Measurements from ENCODE around the gene CAMSAP1. TPM values are rescaled to one million over a fixed set of nuclear protein-coding genes. Genes with fewer than 3 reads are reported as not detected.

The CAMSAP1 gene
- total and polyA plus RNA-seq, 3 donors from 2014 or later: 44.1 to 102 (median 93.7) TPM

GRCh38 chr9:135903786-135904520 lies 3.4 kb downstream of the CAMSAP1 start:
- Histone ChIP-seq H3K36me3 (ENCODE audit: low read depth, missing control alignments) (no peaks in the 10 kb centered on the region), H3K27me3 (no peaks in the 10 kb centered on the region), H3K9me3 (no peaks in the 10 kb centered on the region), H3K4me1 (peaks cover 23% of the 10 kb centered on the region), H3K4me3 (no peak overlapping the region), H3K27ac (no peak overlapping the region)
- WGBS, 2 donors: 87 to 88% methylated on average over 16 of the region's 16 CpGs
- intact Hi-C loops (cut with DNase I; ENCODE audit: low total_unique reads): no loop called here
- no peak for DNase-seq
- no peak for TF ChIP-seq POLR2A (IDR thresholded peaks at IDR 0.05)
- TF ChIP-seq CTCF (IDR thresholded peaks at IDR 0.05): no peak

GRCh38 chr9:135903358-135903656 lies 4.0 kb downstream of the CAMSAP1 start:
- no peak for DNase-seq
- Histone ChIP-seq H3K27ac (no peak overlapping the region), H3K36me3 (ENCODE audit: low read depth, missing control alignments) (no peaks in the 10 kb centered on the region), H3K4me3 (no peak overlapping the region), H3K27me3 (no peaks in the 10 kb centered on the region), H3K9me3 (no peaks in the 10 kb centered on the region), H3K4me1 (peaks cover 17% of the 10 kb centered on the region)
- intact Hi-C loops (cut with DNase I; ENCODE audit: low total_unique reads): no loop called here
- WGBS, 2 donors: 53 to 58% methylated on average over 3 of the region's 3 CpGs
- TF ChIP-seq POLR2A (IDR thresholded peaks at IDR 0.05): no peak
- no peak for TF ChIP-seq CTCF (IDR thresholded peaks at IDR 0.05)

- intact Hi-C loops (cut with DNase I; ENCODE audit: low total_unique reads): no loop called here
- TF ChIP-seq CTCF (IDR thresholded peaks at IDR 0.05) (no peak), POLR2A (IDR thresholded peaks at IDR 0.05) (no peak)
- 47 to 67% methylated on average over 12 of the region's 12 CpGs for WGBS, 2 donors
- no peak for DNase-seq
- Histone ChIP-seq H3K27me3 (no peaks in the 10 kb centered on the region), H3K4me3 (no peak overlapping the region), H3K4me1 (peaks cover 15% of the 10 kb centered on the region), H3K27ac (no peak overlapping the region), H3K36me3 (ENCODE audit: low read depth, missing control alignments) (no peaks in the 10 kb centered on the region), H3K9me3 (no peaks in the 10 kb centered on the region)
Observed at GRCh38 chr9:135902655-135903357, 4.5 kb downstream of the CAMSAP1 start.

- intact Hi-C loops (cut with DNase I; ENCODE audit: low total_unique reads): no loop called here
- Histone ChIP-seq H3K4me3 (no peak overlapping the region), H3K27ac (no peak overlapping the region), H3K36me3 (ENCODE audit: low read depth, missing control alignments) (no peaks in the 10 kb centered on the region), H3K9me3 (no peaks in the 10 kb centered on the region), H3K27me3 (no peaks in the 10 kb centered on the region), H3K4me1 (peaks cover 15% of the 10 kb centered on the region)
- WGBS, 2 donors: 91 to 95% methylated on average over 2 of the region's 2 CpGs
- DNase-seq: no peak
- TF ChIP-seq CTCF (IDR thresholded peaks at IDR 0.05): no peak
- TF ChIP-seq POLR2A (IDR thresholded peaks at IDR 0.05): no peak
Observed at GRCh38 chr9:135901826-135902225, 5.5 kb downstream of the CAMSAP1 start.
